GM10266 (cell line): ENCODE measurements around the gene MPZ.

ENCODE experiments used
- DNase-seq: peaks from one replicate; pipeline ENCODE4 v3.0.0; 2012; ENCODE audit errors: extremely low spot score
- CTCF ChIP-seq: IDR thresholded peaks from 2 replicates; pipeline ENCODE4 v1.5.1; 2012; ENCODE audit warnings: mild to moderate bottlenecking, low read depth; ENCODE audit not compliant: control insufficient read depth, insufficient read depth; ENCODE audit errors: missing control alignments

The MPZ gene

GRCh38 chr1:161307892-161308638, 1.7 kb downstream of the MPZ start:
- no peak for DNase-seq

GRCh38 chr1:161307230-161307768, 2.5 kb downstream of the MPZ start:
- no peak for TF ChIP-seq CTCF
- DNase-seq: no peak

More at GRCh38 chr1:161307892-161308638, 1.7 kb downstream of the MPZ start:
- TF ChIP-seq CTCF: no peak

GRCh38 chr1:161305867-161306519, 3.8 kb downstream of the MPZ start:
- DNase-seq: peak; percentile 85
- peak; percentile 46 for TF ChIP-seq CTCF

GRCh38 chr1:161304927-161305866, 4.6 kb downstream of the MPZ start:
- no peak for TF ChIP-seq CTCF
- DNase-seq: no peak

- DNase-seq: no peak
- TF ChIP-seq CTCF: no peak
These were observed 9.3 kb downstream of the MPZ start for GRCh38 chr1:161300478-161300877.

GRCh38 chr1:161299347-161299746, 10.4 kb downstream of the MPZ start:
- no peak for DNase-seq
- TF ChIP-seq CTCF: no peak
